ENCODE data around the gene CYP3A5. TPM values are rescaled to one million over a fixed set of nuclear protein-coding genes. Genes with fewer than 3 reads are reported as not detected.
A peak's percentile ranks its signal among the peaks of the same experiment; 100 is the strongest.
"Not testable (repeated sequence)": the region's sequence is repeated elsewhere in the genome, so short reads cannot be mapped to it uniquely, and the experiment has no call there.

The CYP3A5 gene
- not detected in 2 replicates for total RNA-seq (2014; rRNA removed; shearing (Covaris generic))
- polyA plus RNA-seq (2015; cell fraction: cytosol; rRNA removed) = 0.20 TPM in 1 of 2 replicates, not detected in the other
- polyA plus RNA-seq (2015; cell fraction: nucleus; rRNA removed) = 0.64 and 2.3 TPM in 2 replicates

DNA sequence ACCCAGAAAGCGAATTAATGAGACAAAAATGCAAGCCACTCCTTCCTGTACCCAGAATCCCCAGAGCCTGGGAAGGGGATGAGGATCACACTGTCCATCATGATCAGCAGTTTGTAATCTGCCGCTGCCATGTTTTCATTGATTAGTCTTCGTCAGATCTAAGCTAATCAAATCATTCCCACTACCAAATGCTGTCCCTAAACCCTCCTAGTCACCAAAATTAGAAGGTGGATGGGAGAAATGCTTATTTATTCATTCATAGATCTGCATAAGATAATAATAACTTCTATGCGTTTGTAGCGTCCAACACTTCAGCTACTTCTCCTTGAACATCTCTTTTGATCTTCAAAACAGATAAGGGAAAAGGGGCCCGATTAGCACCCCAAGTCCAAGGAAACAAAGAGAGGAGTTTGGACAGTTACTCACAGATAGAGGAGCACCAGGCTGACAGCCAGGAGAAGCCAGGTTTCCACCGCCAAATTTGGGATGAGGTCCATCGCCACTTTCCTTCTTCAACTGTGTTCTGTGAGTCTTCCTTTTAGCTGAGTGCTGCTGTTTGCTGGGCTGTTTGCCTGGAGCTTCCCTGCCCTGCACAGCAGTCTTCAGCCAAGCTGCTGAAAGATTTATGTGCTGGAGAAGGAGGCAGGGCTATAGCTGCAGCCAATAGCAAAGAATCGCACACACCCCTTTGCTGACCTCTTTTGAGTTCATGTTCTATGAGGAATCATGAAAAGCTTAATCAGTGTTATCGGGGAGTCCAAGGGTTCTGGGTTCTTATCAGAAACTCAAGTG, at the start of gene CYP3A5:
TSS of gene CYP3A5 (minus strand) at position 597 of the 792 bp plus-strand sequence. CDS start at position 497, 100 bp downstream.
- in situ Hi-C loops (cut with HindIII; ENCODE audit: low pct_unique_long_range_greater_than_20kb, low sequenced_read_pairs) = no loop called here

DNA sequence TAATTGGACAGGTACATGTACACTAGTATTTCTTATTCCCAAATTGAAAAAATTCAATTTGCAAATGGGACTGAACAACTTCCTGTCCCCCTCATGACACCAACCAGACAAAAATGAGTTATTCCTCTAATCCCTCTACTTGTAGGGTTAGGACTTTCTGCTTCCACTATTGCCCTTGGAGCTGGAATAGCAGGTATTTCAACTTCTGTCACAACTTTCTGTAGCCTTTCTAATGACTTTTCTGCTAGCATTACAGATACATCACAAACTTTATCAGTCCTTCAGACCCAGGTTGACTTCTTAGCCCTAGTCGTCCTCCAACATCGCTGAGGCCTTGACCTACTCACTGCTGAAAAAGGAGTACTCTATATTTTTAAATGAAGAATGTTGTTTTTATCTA, 48.8 kb upstream of the CYP3A5 start:
- no peak for DNase-seq (ENCODE audit: low read depth, low spot score)
- in situ Hi-C loops (cut with HindIII; ENCODE audit: low pct_unique_long_range_greater_than_20kb, low sequenced_read_pairs) = no loop called here

More for the DNA sequence above, at the start of gene CYP3A5:
- no peak for DNase-seq (ENCODE audit: low read depth, low spot score)

DNA sequence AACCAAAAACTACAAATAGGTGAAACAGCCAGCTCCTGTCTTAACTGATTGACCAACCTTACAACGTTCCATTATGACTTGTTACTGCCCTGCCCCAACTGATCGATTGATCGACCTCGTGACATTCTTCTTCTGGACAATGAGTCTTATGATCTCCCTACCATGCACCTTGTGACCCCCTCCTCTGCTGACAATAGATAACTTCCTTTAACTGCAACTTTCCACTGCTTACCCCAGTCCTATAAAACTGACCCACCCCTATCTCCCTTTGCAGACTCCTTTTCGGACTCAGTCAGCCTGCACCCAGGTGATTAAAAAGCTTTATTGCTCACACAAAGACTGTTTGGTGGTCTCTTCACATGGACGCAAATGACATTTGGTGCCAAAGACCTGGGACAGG, 43.4 kb upstream of the CYP3A5 start:
- DNase-seq (ENCODE audit: low read depth, low spot score); in situ Hi-C loops (cut with HindIII; ENCODE audit: low pct_unique_long_range_greater_than_20kb, low sequenced_read_pairs): not testable (repeated sequence)

DNA sequence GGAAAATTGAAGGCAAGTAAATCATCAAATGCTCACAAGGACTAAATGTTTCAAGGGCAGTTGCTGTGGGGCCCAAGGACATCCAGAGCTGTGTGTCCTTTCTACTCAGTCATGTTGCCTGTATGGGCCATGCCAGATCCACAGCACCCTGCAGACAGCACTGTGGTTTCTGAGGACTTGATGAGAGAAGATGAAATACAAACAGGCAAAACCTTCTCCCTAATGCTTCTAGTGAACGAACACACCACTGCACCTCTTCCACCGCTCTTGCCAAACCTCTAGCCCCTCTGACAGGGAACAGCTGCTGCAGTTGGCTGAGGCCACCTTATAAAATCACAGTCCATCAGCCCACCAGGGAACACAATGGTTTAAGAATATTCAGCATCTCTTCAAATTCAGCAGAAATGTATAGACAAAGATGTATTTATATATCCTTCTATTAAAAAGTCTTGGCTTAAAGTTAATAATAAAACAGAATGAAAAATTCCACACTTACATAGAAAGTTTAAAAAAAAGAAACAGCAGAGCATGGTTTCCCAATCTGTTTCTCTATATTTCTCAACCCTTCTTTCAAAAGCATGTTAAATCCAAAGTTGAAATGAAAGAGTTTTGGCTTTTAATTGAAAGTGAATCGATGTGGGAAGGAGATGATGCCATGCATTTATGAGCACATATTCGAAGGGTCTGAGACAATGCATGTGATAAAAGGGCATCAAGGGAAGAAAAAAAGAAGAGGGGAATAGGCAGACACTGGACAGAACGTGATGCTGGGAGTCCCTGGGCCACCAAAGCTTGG, 41.2 kb upstream of the CYP3A5 start:
- DNase-seq (ENCODE audit: low read depth, low spot score) = no peak

DNA sequence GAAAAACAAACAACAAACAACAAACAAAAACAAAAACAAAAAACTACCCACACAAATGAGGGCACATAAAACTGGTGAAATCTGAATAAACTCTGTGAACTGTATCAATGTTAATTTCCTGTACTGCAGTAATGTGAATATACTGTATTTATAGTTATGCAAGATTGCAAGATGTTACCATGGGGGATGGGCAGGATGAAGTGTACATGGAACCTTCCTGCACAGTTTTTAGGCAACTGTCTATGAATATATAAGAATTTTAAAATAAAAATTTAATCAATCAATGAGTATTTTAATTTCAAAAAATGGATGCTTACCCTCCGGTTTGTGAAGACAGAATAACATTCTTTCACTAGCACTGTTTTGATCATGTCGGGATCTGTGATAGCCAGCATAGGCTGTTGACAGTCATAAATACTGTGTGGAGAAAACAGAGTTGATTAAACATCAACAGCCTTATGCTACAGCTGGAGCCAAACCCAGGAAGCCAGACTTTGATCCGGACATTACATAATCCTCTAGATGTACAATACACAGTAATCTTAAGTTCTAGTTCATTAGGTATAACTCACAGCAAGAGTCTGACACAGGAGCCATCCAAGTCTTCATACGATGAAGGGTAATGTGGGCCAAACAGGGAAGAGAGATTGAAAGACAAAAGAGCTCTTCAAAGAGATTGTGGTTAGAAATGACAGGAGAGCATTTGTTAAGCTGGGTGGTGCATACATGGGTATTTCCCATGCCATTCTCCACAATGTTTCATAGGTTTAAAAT, 40.4 kb upstream of the CYP3A5 start:
- DNase-seq (ENCODE audit: low read depth, low spot score) = peak; percentile 10
- in situ Hi-C loops (cut with HindIII; ENCODE audit: low pct_unique_long_range_greater_than_20kb, low sequenced_read_pairs) = no loop called here

More for the DNA sequence above, 41.2 kb upstream of the CYP3A5 start:
- in situ Hi-C loops (cut with HindIII; ENCODE audit: low pct_unique_long_range_greater_than_20kb, low sequenced_read_pairs) = no loop called here

DNA sequence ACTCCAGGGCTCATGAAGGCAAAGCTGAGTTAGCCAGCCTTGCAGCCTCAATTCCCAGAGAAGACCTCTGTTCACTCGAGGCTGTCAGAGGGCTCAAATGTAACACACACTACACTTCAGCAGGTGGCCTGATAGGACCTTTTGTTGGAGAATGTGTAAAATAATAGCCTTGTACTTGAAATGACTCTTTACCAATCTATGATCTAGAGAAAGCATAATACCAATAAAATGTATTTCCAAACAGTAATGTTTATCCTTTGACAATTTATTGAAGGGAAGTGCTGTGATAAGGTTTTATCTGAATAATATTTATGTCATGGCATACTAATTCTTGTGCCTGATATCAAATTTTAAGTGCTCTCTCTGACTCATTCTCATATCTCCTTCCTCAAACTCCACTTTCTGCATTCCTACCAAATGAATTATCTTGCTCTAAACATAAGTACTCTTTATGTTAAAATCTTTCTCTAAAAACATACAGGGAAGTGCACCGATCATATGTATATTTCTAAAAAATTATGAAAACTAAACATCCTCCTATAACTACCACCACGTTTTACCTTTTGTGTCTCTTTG, 34.3 kb upstream of the CYP3A5 start:
- DNase-seq (ENCODE audit: low read depth, low spot score) = no peak
- in situ Hi-C loops (cut with HindIII; ENCODE audit: low pct_unique_long_range_greater_than_20kb, low sequenced_read_pairs) = no loop called here

DNA sequence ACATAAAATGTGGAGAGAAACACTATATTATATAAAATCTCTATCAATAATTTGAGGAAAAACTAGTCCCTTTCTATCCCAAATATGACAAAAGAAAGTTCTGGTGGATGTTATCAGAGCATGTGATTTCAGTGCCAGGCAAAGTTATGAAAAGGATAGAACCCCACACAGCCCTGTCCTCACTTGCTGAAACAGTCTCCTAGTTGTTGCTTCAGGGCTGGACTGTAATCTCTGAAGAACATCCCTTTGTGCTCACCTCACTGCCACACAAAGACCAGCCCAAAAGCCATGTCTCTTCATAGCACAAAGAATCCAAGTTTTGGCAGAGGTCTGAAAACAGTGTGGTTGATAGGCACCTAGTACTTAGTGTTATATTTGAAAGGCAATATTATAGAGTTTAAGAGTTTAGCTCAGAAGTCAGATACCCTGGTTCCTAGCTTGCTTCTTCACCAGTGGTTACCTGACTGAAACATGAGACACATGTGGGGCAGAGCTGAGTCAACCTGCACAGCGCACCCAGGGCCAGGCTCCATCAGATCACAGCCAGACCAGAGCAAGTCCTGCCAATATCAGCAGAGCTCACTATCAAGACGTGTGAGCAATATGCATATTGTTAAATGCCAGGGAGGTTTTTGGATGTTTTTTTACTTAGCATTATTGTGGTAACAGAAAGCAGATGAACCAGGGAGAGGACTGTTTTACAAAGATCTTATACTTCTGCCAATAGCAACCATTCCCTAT, 30.2 kb upstream of the CYP3A5 start:
- in situ Hi-C loops (cut with HindIII; ENCODE audit: low pct_unique_long_range_greater_than_20kb, low sequenced_read_pairs) = no loop called here

DNA sequence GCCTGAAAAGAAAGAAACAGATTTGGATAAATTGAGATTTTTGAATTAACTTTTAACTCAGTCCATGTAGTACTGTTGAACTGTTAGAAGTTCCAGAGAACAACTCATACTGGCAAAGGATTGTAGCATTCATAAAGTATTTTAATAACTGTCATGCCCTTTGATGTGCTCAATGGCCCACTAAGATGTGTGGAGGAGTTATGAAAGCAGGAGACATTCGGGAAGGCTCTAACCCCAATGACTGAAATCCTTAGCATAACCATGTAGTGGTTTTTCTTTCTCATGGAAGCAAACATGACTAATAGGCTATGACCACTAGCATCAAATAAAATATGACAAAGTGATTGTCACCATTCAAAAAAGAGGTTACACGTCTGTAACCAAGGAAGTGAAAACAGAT, 29.5 kb upstream of the CYP3A5 start:
- in situ Hi-C loops (cut with HindIII; ENCODE audit: low pct_unique_long_range_greater_than_20kb, low sequenced_read_pairs) = no loop called here
- DNase-seq (ENCODE audit: low read depth, low spot score) = no peak

More for the DNA sequence above, 30.2 kb upstream of the CYP3A5 start:
- DNase-seq (ENCODE audit: low read depth, low spot score) = no peak

DNA sequence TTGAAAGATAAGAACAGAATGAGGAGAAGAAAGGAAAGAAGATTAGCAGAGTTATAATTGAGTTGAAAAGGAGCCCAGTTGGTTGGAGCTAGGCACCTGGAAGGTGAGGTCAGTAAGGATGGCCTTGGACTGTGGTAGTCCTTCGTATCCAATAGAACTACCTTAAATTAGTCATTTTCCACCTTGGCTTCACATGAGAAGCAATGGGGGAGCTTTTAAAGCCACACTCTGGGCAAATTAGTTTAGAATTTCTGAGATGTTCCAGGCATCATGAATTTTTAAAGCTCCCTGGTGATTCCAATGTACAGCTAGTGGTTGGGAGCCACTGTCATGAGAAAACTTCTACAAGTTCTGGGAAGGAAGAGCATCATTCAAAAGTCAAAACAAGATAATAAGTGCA, 27.3 kb upstream of the CYP3A5 start:
- DNase-seq (ENCODE audit: low read depth, low spot score) = no peak
- in situ Hi-C loops (cut with HindIII; ENCODE audit: low pct_unique_long_range_greater_than_20kb, low sequenced_read_pairs) = no loop called here

DNA sequence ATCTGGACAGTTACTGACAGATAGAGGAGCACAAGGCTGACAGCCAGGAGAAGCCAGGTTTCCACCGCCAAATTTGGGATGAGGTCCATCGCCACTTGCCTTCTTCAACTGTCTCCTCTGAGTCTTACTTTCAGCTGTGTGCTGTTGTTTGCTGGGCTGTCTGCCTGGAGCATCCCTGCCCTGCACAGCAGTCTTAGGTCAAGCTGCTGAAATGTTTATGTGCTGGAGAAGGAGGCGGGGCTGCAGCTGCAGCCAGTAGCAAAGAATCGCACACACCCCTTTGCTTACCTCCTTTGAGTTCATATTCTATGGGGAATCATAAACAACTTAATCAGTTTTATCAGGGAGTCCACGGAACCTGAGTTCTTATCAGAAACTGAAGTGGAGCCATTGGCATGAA, 20.1 kb upstream of the CYP3A5 start:
- in situ Hi-C loops (cut with HindIII; ENCODE audit: low pct_unique_long_range_greater_than_20kb, low sequenced_read_pairs) = no loop called here
- no peak for DNase-seq (ENCODE audit: low read depth, low spot score)

DNA sequence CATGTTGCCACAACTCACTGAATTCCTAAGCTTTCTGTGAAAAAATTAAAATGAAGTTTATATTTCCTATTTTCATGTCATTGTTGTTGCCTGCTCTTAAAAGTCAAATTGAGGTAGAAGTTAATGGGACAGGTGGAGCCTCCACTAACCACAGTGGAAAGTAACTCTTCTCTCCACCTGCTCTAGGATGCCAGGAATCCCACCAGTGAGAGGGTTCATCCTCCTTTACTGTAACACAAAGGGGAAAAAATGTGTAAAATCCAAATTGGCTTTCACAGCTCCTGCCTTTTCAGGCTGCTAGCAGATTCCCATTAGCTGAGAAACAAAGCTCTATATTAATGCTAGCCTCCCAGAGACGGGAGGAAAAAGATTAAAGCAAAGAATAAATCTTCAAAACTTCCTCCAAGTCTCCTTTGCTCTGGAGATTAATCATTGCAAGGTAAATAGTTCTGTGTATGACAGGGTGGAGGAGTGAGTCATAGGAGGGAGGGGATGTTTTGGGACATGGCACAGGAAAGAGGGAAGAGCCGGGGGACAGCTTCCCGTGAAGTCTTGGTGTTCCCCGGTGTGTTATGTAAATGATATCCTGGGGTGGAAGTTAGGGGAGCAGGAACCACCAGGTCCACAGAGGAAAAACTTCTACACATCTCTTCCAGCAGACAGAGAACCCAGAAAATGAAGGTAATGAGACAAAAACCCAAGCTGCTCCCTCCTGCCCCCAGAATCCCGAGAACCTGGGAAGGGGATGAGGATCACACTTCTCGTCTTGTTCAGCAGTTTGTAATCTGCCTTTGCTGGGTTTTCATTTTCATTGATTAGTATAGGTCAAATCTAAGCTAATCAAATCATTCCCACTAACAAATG, 19.3 kb upstream of the CYP3A5 start:
- DNase-seq (ENCODE audit: low read depth, low spot score); in situ Hi-C loops (cut with HindIII; ENCODE audit: low pct_unique_long_range_greater_than_20kb, low sequenced_read_pairs): not testable (repeated sequence)

DNA sequence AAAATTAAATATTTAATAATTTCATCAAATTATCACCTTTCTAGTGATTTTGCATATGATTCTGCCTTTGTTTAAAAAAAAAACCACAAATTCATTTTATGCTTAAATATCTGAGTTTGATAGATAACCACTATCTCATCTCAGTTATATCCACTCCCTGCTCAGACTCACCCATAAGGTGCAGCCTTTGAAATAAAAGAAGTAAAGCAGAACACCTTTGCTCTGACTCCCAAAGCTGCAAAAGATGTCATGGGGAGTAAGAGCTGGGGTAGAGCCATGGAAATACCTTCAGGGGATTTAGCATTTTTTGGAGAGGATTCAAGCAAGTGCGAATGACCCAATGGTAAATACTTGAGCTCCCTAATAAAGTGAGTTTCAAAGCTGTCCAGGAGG, 15.1 kb upstream of the CYP3A5 start:
- no peak for DNase-seq (ENCODE audit: low read depth, low spot score)
- in situ Hi-C loops (cut with HindIII; ENCODE audit: low pct_unique_long_range_greater_than_20kb, low sequenced_read_pairs) = no loop called here

DNA sequence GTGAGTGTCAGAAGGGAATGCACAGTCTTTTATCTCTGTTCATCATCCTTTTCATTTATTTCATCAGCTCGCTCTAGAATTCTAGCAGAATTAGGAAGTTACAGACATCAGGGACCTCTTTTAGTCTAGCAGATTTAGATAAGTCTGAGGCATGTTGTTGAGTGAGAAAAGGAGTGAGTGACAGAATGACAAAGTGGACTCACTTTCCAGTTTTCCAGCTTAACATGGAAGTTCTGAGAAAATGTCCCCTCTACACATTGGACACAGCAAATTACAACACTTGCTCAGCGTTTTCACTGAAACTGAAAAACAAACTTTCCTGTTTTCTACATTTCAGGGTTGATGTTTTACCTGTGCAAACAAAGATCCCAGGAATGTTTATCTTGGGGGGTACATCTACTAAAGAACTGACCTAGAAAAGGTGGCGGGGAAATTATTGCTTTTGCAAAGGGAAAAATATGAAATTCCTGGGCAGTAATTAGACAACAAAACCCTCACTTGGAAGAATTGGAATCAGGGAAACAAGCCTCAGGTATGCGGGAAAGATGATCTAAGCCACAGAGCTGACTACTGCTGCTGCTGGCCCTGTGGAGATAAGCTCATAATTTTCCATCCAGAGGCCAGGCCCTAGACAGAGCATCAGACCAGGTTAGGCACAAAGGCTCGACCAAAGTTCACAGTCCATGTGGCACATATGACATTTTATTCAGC, 14.6 kb upstream of the CYP3A5 start:
- in situ Hi-C loops (cut with HindIII; ENCODE audit: low pct_unique_long_range_greater_than_20kb, low sequenced_read_pairs) = no loop called here
- no peak for DNase-seq (ENCODE audit: low read depth, low spot score)

DNA sequence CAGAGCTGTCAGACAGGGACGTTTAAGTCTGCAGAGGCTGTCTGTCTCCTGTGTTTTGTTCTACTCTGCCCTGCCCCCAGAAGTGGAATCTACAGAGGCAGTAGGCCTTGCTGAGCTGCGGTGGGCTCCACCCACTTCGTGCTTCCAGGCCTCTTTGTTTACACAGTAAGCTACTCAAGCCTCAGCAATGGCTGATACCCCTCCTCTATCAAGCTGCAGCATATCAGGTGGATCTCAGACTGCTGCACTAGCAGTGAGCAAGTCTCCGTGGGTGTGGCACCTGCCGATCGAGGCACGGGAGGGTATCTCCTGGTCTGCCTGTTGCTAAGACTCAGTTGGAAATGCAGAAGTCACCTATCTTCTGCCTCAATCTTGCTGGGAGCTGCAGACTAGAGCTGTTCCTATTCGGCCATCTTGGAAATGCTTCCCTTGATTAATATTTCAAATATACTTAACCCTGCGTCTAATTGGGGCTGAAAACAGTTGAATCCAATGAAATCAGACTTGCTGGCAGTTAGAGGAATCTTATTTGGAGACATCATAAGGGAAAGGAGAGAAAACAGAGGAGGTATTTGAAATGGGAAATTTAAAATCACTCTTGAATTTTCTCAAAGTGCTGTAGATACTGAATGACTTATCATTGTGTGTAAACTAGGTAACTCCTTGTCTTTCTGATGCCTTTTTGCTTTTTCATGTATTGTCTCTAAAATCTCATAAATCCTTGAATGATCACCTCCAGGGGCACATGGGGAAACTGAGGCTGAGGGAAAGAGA, 13.8 kb upstream of the CYP3A5 start:
- no peak for DNase-seq (ENCODE audit: low read depth, low spot score)
- in situ Hi-C loops (cut with HindIII; ENCODE audit: low pct_unique_long_range_greater_than_20kb, low sequenced_read_pairs) = no loop called here

DNA sequence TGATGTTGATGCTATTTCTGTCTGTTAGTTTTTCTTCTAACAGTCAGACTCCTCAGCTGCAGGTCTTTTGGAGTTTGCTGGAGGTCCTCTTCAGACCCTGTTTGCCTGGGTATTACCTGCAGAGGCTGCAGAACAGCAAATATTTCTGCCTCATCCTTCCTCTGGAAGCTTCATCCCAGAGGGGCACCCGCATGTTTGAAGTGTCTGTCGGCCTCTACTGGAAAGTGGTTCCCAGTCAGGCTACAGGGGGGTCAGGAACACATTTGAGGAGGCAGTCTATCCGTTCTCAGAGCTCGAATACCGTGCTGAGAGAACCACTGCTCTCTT, 13.3 kb upstream of the CYP3A5 start:
- in situ Hi-C loops (cut with HindIII; ENCODE audit: low pct_unique_long_range_greater_than_20kb, low sequenced_read_pairs) = no loop called here
- DNase-seq (ENCODE audit: low read depth, low spot score) = no peak

Data from SK-MEL-5 (cell line).